Activated T-cell treated with anti-CD3 and anti-CD28 coated beads for 4 hours (primary cell): Measurements from ENCODE around the gene CDC40.
A peak's percentile ranks its signal among the peaks of the same experiment; 100 is the strongest.

Experiments used
- DNase-seq: peaks from one replicate; pipeline ENCODE4 v3.0.0-alpha.2; 2020

The CDC40 gene

DNA sequence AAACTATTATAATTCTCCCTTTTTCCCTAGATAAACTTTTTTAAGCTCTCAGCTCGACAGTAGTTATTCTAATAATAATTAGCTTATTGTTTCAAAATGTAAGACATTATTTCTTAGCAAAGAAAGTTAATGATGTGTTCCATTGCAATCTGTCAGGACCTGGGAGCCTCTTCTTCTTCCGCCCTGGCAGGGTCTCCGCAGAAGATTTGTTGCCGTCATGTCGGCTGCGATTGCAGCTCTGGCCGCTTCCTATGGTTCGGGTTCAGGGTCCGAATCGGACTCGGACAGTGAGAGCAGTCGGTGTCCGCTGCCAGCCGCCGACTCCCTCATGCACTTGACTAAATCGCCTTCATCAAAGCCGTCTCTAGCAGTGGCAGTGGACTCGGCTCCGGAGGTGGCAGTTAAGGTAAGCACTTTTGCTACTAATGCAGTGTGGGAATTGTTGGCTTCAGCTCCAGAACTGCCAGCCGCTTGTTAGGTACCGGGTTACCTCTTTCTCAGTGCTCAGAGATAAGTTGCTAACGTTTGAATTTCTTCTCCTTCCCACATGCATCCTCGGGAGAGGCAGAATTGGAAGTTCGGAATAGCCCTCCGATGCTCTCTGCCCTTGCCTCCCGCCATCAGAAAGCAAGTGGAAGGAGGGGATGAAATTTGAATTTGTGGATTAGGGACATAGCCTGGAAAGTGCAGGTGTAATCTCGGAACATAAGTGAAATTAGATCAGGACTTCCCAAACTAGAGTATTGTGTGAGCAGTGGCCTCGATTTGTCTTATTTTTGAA lies at the start of gene CDC40:
Gene CDC40 (plus strand): TSS at position 200 of the 781 bp plus-strand sequence. CDS start 18 bp downstream, at position 218.
- DNase-seq: peak; percentile 36

- DNase-seq: no peak
Measured at GRCh38 chr6:110137924-110138887, 42.0 kb upstream of the CDC40 start.

DNA sequence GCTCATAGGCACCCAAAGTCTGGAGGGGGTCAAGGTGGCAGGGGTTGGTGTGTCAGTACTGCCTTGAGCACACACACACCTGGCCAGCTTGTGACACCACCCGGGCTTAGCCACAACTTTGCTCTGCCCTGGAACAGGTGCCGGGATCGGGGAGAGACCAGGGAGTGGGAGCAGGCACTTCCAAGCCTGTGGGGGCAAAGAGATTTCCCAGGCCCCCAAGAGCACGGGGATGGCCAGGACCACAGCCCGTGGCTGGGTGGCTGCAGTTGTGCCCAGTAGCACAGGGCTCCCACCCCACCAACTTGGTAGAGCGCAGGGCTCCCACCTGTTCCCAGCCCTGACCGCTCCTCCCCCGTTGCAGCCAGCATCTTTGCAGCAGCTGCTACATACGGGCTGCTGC lies 41.2 kb upstream of the CDC40 start:
- no peak for DNase-seq

- no peak for DNase-seq
Measured at GRCh38 chr6:110140650-110141049, 39.6 kb upstream of the CDC40 start.

- DNase-seq: no peak
Measured at GRCh38 chr6:110147870-110148269, 32.4 kb upstream of the CDC40 start.

- no peak for DNase-seq
Measured at GRCh38 chr6:110158479-110158878, 21.7 kb upstream of the CDC40 start.

- DNase-seq: no peak
Measured at GRCh38 chr6:110170081-110170480, 10.1 kb upstream of the CDC40 start.

GRCh38 chr6:110173506-110174132 lies 6.6 kb upstream of the CDC40 start:
- DNase-seq: no peak

DNA sequence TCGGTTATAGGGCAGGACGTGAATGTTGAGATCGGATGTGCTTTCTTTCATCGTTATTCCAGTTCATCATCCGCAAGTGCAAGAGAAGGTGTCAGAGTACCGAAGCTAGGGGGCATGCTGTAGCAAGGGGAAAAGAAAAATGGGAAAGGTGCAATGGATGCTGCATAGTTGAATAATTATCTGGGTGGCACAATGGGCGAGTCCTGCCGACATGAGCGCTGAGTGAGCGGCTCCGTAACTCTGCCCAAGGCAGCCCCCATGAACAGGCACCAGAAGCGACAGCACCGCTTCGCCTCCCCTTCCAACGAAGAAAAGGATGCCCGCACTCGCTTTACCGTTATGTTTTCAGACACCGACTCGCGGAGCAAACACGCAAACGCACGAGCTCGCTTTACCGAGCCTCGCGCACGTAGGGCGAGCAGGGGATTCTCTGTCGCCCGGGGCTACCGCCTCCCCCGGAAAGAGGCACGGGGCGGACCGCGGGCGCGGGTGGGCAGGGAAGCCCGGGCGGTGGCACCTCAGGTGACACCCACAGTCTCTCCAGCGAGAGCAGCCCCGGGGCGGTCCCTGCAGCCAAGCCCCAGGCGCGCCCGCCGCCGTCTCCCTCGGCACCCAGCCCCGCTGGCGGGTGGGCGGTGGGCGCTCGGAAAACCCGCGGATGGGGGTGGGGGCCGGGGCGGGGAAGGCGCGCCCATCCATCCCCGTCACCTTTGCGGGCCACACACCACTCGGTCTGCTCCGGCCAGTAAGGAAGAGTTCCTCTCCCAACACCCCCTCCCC lies 1.4 kb upstream of the CDC40 start:
- peak; percentile 52 for DNase-seq

DNA sequence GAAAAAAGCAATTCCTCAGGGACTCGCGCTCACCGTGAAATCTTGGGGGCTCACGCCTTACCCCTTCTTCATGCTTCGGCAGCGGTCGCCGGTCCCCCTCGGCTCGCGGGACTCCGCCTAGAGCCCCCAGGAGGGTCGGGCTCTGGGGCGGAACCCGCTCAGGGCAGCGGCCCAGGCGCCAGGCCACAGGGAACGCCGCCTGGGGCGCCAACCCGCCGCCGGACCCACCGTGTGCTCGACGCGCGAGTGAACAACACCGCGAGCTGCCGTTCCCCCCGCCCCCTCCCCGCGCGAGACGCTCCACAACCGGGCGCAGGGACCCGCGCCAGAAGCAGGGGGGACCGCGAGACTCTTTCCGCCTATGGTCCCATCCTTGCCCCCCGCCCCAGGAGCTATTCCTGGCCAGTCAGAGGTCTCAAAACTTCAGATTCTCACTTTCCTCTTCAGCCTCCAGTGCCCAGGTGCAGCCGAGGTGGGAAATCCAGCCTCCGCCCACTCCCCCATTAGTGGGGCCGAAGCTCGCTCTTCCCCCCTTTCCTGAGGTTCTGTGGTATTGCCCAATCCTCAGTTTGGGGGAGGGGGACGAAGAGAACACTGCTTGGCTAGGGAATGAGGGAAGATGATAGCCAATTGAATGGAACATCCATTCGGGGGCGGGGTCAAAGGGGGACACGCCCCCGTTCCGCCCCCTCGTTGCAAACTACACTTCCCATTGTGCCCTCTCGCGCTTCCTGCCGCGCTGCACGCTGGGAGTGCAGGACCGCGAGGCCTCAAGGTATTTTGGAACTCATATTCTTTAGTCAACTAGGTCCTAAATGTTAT lies 610 bp upstream of the CDC40 start, which contains the start of gene WASF1:
Gene WASF1 (minus strand): TSS at position 265 of the 822 bp plus-strand sequence. CDS start 52,069 bp downstream, outside the sequence.
- peak; percentile 88 for DNase-seq

DNA sequence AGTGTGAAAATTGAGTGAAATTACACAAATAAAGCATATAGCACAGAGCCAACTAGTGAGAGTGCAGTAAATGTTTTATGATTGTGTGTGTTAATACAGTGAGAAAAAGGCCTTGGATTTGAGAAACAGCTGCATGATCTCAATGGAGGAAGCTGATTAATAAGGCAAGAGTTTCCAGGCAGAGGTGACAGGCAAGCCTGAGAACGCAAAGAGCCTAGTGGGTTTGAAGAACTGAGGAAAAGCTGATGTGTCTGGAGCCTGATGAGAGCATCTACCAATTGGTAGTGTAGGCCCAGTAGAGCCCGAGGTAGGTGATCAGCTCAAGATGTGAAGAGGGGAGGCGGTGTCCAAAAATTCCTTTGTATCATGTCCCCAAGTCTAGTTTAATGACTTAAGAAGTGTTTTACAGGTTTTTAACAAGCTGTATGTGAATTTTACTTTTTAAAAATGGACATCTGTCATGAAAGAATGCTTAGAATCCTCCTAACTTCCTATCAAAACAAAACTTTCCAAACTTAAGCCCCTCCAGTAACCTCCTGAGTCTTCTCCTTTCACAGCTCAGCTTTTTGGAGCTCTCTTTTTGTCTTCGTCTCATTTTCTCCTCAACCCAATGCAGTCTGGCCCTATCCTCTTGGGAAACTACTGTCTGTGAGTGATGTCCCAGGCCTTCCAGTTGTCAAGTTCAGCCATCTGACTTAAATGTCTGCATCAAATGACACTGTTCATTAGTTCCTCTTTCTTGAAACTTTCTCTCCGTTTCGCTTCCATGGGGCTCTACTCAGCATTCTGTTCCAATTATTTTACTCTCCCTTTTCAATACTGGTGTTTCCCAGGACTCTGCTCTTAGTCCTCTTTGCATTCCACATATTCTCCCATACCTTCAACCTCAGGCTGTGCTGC lies 1.2 kb downstream of the CDC40 start:
- DNase-seq: no peak

DNA sequence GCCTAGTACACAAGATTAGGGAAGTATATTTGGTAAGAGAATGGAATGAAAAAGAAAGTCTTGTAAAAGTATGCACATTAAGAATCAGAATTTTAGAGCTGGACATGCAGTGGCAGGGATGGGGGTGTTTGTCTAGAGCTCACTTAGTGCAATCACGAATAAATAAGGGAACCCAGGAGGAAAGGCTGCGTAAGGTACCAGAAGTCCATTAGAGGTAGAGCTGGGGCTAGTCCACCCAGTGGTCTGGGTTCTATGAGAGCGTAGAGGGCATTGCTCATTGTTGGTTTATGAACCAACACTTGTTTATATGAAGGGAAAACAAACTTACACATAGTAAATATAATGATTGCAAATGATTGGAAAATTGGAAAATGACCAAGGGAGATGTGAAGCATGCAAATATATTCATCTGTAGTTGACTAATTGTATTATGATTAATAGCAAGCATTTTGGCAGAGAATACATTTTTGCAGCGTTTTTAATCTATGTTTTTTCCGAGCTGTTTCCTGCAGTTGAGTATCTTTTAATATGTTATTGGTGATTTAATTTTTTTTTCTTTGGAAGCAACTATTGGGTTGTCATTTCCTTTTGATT lies 3.2 kb downstream of the CDC40 start:
- DNase-seq: no peak

- DNase-seq: no peak
Measured at GRCh38 chr6:110185879-110186278, 5.7 kb downstream of the CDC40 start.

DNA sequence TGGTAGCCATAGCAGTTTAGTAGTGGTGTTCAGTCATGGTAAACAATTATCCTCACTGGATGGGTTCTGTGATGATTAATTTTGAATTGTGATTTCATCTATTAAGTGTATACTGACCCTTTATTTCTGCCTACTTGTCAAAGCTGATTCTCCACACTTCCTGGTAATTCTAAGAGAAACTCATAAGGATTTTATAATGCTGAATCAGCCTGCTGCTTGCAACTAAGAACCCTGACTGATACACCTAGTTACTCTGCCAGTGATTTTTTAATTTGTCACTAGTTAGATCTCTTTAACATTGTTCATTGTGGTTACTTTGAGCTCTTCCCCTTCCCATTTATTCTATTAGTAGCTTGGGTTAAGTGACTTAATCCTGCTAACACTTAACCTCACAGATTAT lies 8.6 kb downstream of the CDC40 start:
- no peak for DNase-seq

DNA sequence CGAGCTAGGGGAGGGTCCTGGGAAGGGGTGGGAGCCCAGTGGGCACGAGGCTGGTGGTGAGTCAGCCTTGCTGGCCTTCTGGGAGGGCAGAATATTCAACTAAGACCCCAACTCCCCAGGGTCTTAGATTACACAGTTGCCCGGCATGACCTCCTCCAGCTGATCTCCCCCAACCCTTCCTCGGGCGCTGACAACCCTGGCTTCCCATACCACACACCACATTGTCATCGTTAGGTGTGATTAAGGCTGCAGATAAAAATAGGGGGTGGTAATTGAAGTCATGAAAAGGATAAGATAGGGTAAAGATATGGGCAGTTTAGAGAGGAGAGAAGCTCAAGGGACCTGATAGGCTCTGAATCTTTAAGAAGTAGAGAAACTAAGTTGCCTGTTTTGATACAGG lies 10.5 kb downstream of the CDC40 start:
- DNase-seq: no peak

DNA sequence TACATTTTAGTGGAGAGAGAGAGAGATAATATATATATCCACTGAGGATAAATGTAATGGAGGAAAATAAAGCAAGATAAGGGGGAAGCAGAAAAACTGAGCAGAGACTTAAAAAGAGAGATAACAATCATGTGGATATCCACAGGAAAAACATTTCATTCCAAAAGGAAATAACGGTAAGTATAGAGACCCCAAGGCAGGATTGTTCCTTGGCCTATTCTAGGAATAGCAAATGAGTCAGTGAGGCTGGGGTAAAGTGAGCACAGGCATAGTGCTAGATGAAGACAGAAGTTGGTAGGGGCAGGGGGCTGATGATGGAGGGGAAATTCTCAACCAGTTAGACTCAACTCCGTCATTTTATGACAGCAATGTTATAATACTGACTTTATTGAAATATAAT lies 11.2 kb downstream of the CDC40 start:
- no peak for DNase-seq

DNA sequence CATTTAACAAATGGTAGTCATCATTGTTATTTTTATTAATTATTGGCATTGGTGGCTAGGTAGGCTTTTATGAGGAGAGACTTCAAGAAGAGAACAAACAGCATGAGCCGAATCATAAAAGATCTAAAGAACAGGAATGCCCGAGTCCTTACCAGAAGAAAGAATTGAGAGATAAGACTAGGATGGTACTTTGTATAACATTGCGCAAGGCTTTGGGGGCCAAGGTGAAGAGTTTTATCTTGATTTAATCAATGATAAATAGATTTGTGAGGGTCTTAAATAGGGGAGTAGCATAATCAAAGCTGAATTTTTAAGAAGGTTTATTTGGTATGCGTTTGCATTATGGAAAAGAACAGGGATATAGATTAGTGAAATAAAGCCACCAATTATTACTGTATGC lies 15.4 kb downstream of the CDC40 start:
- DNase-seq: no peak

- DNase-seq: no peak
Measured at GRCh38 chr6:110196874-110197273, 16.6 kb downstream of the CDC40 start.

- DNase-seq: no peak
Measured at GRCh38 chr6:110198561-110198960, 18.3 kb downstream of the CDC40 start.
